DMS153 treated with DMSO at 0.1 percent for 48 hours (cell line): ENCODE measurements around the gene SLC25A40.

Experiments used
- DNase-seq: peaks from one replicate; lab custom pipeline; 2025; ENCODE audit not compliant: unreplicated experiment; lab: John Stamatoyannopoulos, UW

Gene SLC25A40

DNA sequence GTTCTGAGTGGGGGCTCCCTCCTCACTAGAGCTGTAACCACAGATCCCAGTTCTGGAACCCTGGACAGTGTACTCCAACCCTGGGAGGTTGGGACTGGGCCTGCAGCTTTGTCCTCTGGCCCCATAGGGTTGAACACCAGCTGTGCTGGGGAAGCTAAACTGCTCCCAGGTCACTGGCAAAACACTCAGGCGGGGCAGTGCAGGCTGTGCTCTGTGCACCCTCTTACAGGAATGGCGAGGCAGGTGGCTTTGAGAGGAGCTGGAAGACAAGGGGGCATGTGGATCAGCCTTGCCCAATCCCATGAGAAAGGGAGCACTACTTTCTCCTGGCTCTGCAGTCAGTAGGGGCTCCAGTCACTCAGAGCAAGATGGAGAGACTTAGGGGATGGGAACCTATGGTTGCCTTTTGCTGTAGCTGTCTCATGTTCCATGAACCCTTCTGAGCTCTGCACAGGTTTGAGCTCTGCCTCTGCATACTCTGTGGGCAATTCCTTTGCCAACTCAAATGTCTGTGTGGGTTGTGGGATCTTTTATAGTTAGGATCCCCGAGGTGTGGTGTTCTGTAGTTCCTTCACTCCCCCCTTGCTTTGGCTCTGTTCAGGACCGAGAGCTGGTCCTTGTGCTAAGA lies 90.7 kb downstream of the SLC25A40 start:
- no peak for DNase-seq

DNA sequence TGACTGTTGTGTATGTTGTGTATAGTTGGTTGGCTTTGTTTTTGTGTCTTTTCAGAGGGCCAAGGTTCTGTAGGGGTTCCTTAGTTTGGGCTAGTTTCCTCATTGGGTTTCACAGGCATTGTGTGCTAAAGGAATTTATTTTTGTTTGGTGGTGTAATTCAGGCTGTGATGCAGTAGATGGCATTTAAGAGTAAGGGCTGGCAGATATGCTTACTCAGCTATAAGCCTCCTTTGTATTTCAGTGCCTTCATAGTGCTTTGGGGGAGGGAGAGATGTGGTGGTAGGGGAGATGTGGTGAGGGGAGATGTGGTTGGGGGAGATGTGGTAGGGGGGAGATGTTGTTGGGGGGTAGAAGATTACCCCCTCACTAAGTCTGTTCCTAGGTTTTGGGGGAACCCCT lies 91.7 kb downstream of the SLC25A40 start:
- DNase-seq, result no peak
